HepG2 (cell line): ENCODE measurements around the gene FBRSL1. TPM values are rescaled to one million over a fixed set of nuclear protein-coding genes. Genes with fewer than 3 reads are reported as not detected.

Source experiments
- BHLHE40 ChIP-seq: IDR thresholded peaks from 2 replicates; pipeline ENCODE4 v1.6.1; 2011; ENCODE audit warnings: low read length, improper control_type of control experiment
- GATA4 ChIP-seq: sonication (generic); IDR thresholded peaks from 2 replicates; pipeline ENCODE4 v1.6.1; 2016; ENCODE audit warnings: antibody characterized with exemption, low read depth, borderline replicate concordance
- KLF13 ChIP-seq: sonication (generic); formaldehyde crosslinking; IDR thresholded peaks from 2 replicates; pipeline ENCODE4 v1.4.0; 2020; ENCODE audit warnings: mild to moderate bottlenecking, missing genetic modification reagents
- NFKB2 ChIP-seq: sonication (generic); formaldehyde crosslinking; IDR thresholded peaks from 2 replicates; pipeline ENCODE4 v1.4.0; 2020; ENCODE audit warnings: missing genetic modification reagents, borderline replicate concordance
- RXRB ChIP-seq: IDR thresholded peaks from 2 replicates; pipeline ENCODE4 v1.6.1; 2016; ENCODE audit warnings: borderline replicate concordance, missing genetic modification reagents, missing compliant biosample characterization
- SATB2 ChIP-seq: sonication (generic); formaldehyde crosslinking; IDR thresholded peaks from 2 replicates; pipeline ENCODE4 v1.5.0; 2020; ENCODE audit warnings: missing genetic modification reagents
- TAF1 ChIP-seq: sonication (generic); formaldehyde crosslinking; IDR thresholded peaks from 2 replicates; pipeline ENCODE4 v1.4.0; 2020; ENCODE audit warnings: missing genetic modification reagents
- TCF7 ChIP-seq: sonication (generic); IDR thresholded peaks from 2 replicates; pipeline ENCODE4 v1.6.1; 2016; ENCODE audit warnings: antibody characterized with exemption, low read depth
- TEAD3 ChIP-seq: optimal IDR thresholded peaks from 2 replicates; pipeline ENCODE3; 2016; ENCODE audit warnings: borderline replicate concordance
- TOE1 ChIP-seq: sonication (generic); formaldehyde crosslinking; IDR thresholded peaks from 2 replicates; pipeline ENCODE4 v1.4.0; 2020; ENCODE audit warnings: mild to moderate bottlenecking, missing genetic modification reagents
- ZC3H13 ChIP-seq: sonication (generic); formaldehyde crosslinking; IDR thresholded peaks from 2 replicates; pipeline ENCODE4 v1.8.1; 2023; ENCODE audit warnings: mild to moderate bottlenecking, missing genetic modification reagents, moderate library complexity
- ZFP36 ChIP-seq: fragments of 150-350 bp; IDR thresholded peaks from 2 replicates; pipeline ENCODE4 v1.6.1; 2018; ENCODE audit warnings: borderline replicate concordance, low read length, low read depth; ENCODE audit not compliant: partially characterized antibody
- ZFP41 ChIP-seq: sonication (generic); formaldehyde crosslinking; IDR thresholded peaks from 2 replicates; pipeline ENCODE4 v1.4.0; 2020; ENCODE audit warnings: mild to moderate bottlenecking, missing genetic modification reagents, borderline replicate concordance
- ZKSCAN5 ChIP-seq: sonication (generic); formaldehyde crosslinking; IDR thresholded peaks from 2 replicates; pipeline ENCODE4 v1.5.1; 2020; ENCODE audit warnings: mild to moderate bottlenecking, missing genetic modification reagents
- ZNF101 ChIP-seq: sonication (generic); formaldehyde crosslinking; IDR thresholded peaks from 2 replicates; pipeline ENCODE4 v1.4.0; 2020; ENCODE audit warnings: mild to moderate bottlenecking, low read depth, missing genetic modification reagents, borderline replicate concordance
- ZNF121 ChIP-seq: sonication (generic); formaldehyde crosslinking; IDR thresholded peaks from 2 replicates; pipeline ENCODE4 v1.5.0; 2020; ENCODE audit warnings: mild to moderate bottlenecking, missing genetic modification reagents
- ZNF33A ChIP-seq: sonication (generic); formaldehyde crosslinking; IDR thresholded peaks from 2 replicates; pipeline ENCODE4 v1.5.1; 2020; ENCODE audit warnings: missing genetic modification reagents, mild to moderate bottlenecking, moderate library complexity, borderline replicate concordance
- ZNF468 ChIP-seq: sonication (generic); formaldehyde crosslinking; IDR thresholded peaks from 2 replicates; pipeline ENCODE4 v1.8.0; 2022; ENCODE audit warnings: mild to moderate bottlenecking, moderate library complexity, missing genetic modification reagents
- ZNF546 ChIP-seq: sonication (generic); formaldehyde crosslinking; conservative IDR thresholded peaks from 2 replicates; pipeline ENCODE4 v1.8.1; 2023; ENCODE audit warnings: mild to moderate bottlenecking, missing genetic modification reagents
- ZNF558 ChIP-seq: sonication (generic); formaldehyde crosslinking; IDR thresholded peaks from 2 replicates; pipeline ENCODE4 v1.9.0; 2022; ENCODE audit warnings: mild to moderate bottlenecking, missing genetic modification reagents, borderline replicate concordance
- ZNF768 ChIP-seq: sonication (generic); formaldehyde crosslinking; IDR thresholded peaks from 2 replicates; pipeline ENCODE4 v1.4.0; 2020; ENCODE audit warnings: missing genetic modification reagents
- polyA plus RNA-seq, 8 experiments: library from polyadenylated mRNA; depleted of rRNA in 3 of 8; stranded (reverse) in 7 of 8; unstranded in 1 of 8; fragments of >200 nt; fragmentation: Illumina TruSeq in 4 of 8; extraction: Trizol in 4 of 8; gene quantifications; 2 replicates each; pipeline versions ENCODE4 v1.2.1 to v1.2.3, GENCODE V29; 2011 to 2016; ENCODE audit warnings: low read depth in 4 of 8, missing spikeins in 1 of 8, mixed read lengths in 1 of 8; ENCODE audit not compliant: insufficient read depth in 1 of 8
- total RNA-seq, 5 experiments: library from RNA; depleted of rRNA; stranded (reverse); fragments of >200 nt; fragmentation: Illumina TruSeq; extraction: Trizol; gene quantifications; 2 replicates each; pipeline ENCODE4 v1.2.3, GENCODE V29; 2016; ENCODE audit warnings: low read depth in 1 of 5
- TF ChIP-seq, protein P1 (sequence below): sonication (generic); formaldehyde crosslinking; IDR thresholded peaks from 2 replicates; pipeline ENCODE4 v1.5.1; 2020; ENCODE audit warnings: mild to moderate bottlenecking, missing genetic modification reagents, moderate library complexity
- TF ChIP-seq, protein P2 (sequence below): sonication (generic); formaldehyde crosslinking; IDR thresholded peaks from 2 replicates; pipeline ENCODE4 v1.4.0; 2020; ENCODE audit warnings: missing genetic modification reagents

The FBRSL1 gene
- total and polyA plus RNA-seq, 2 of the 13 experiments (the other 11 are each of a cell fraction or from before 2014, with no cell fraction given), result 3.6 to 7.9 TPM

DNA sequence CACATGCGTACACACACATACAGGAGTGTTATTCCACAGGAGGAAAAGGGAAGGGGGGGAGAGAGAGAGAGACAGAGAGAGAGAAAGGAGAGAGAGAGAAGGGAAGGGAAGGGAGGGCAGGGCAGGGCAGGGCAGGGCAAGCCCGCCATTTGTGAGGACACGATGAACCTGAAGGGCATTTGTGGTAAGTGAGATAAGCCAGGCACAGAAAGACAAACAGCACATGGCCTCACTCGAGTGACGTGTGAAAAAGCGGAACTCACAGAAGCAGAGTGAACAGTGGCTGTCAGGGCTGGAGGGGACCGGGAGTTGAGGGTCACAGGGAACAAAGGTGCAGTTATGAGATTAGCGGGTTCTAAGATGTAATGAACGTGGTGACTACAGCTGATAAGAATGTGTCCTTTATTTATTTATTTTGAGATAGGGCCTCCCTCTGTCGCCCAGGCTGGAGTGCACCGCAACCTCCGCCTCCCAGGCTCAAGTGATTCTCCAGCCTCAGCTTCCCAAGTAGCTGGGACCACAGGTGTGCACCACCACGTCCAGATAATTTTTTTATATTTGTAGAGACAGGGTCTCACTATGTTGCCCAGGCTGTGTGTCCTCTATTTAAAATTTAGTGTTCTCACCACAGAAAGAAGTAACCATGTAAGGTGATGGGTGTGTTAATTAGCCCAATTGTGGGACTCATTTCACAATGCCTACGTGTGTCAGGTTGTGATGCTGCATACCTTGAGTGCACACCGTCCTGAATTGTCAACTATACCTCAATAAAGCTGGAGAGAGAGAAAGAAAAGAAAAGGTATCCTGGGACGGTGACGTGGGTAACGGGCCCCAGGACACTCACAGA, 18.7 kb upstream of the FBRSL1 start (continued):
- no peak for TF ChIP-seq ZNF101 (CRISPR knock-in tag)
- 0 out of 2 replicates have a peak, but pooled peaks have one; percentile 48 for TF ChIP-seq ZNF546 (CRISPR knock-in tag)
- no peak for TF ChIP-seq TOE1
- TF ChIP-seq BHLHE40, result no peak
- peak; percentile 89 for TF ChIP-seq GATA4
- no peak for TF ChIP-seq ZFP36
- no peak for TF ChIP-seq ZNF33A (CRISPR knock-in tag)
- peak; percentile 51 for TF ChIP-seq ZNF121
- TF ChIP-seq, protein P1, sequence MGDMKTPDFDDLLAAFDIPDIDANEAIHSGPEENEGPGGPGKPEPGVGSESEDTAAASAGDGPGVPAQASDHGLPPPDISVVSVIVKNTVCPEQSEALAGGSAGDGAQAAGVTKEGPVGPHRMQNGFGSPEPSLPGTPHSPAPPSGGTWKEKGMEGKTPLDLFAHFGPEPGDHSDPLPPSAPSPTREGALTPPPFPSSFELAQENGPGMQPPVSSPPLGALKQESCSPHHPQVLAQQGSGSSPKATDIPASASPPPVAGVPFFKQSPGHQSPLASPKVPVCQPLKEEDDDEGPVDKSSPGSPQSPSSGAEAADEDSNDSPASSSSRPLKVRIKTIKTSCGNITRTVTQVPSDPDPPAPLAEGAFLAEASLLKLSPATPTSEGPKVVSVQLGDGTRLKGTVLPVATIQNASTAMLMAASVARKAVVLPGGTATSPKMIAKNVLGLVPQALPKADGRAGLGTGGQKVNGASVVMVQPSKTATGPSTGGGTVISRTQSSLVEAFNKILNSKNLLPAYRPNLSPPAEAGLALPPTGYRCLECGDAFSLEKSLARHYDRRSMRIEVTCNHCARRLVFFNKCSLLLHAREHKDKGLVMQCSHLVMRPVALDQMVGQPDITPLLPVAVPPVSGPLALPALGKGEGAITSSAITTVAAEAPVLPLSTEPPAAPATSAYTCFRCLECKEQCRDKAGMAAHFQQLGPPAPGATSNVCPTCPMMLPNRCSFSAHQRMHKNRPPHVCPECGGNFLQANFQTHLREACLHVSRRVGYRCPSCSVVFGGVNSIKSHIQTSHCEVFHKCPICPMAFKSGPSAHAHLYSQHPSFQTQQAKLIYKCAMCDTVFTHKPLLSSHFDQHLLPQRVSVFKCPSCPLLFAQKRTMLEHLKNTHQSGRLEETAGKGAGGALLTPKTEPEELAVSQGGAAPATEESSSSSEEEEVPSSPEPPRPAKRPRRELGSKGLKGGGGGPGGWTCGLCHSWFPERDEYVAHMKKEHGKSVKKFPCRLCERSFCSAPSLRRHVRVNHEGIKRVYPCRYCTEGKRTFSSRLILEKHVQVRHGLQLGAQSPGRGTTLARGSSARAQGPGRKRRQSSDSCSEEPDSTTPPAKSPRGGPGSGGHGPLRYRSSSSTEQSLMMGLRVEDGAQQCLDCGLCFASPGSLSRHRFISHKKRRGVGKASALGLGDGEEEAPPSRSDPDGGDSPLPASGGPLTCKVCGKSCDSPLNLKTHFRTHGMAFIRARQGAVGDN (CRISPR knock-in tag), result peak; percentile 83
- no peak for TF ChIP-seq TAF1 (CRISPR knock-in tag)
- TF ChIP-seq TCF7, result peak; percentile 85
- peak; percentile 85 for TF ChIP-seq TEAD3 (CRISPR knock-in tag)
- no peak for TF ChIP-seq SATB2 (CRISPR knock-in tag)
- no peak for TF ChIP-seq ZFP41 (CRISPR knock-in tag)
- no peak for TF ChIP-seq ZKSCAN5
- TF ChIP-seq NFKB2 (CRISPR knock-in tag), result no peak
- peak; percentile 96 for TF ChIP-seq RXRB (CRISPR knock-in tag)
- TF ChIP-seq ZC3H13, result no peak
- no peak for TF ChIP-seq ZNF558
- TF ChIP-seq KLF13, result no peak
- TF ChIP-seq ZNF768, result no peak
- TF ChIP-seq, protein P2, sequence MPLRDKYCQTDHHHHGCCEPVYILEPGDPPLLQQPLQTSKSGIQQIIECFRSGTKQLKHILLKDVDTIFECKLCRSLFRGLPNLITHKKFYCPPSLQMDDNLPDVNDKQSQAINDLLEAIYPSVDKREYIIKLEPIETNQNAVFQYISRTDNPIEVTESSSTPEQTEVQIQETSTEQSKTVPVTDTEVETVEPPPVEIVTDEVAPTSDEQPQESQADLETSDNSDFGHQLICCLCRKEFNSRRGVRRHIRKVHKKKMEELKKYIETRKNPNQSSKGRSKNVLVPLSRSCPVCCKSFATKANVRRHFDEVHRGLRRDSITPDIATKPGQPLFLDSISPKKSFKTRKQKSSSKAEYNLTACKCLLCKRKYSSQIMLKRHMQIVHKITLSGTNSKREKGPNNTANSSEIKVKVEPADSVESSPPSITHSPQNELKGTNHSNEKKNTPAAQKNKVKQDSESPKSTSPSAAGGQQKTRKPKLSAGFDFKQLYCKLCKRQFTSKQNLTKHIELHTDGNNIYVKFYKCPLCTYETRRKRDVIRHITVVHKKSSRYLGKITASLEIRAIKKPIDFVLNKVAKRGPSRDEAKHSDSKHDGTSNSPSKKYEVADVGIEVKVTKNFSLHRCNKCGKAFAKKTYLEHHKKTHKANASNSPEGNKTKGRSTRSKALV, result peak; percentile 32; the same call in 1 of the 2 replicates
- TF ChIP-seq ZNF468 (CRISPR knock-in tag), result no peak
